Esophagus squamous epithelium (tissue), 4 donors: ENCODE results near the gene CDX2.

Experiments
- CTCF ChIP-seq, 6 experiments: fragments of 450-650 bp in 4 of 6; fragments of 200-600 bp in 2 of 6; sonication (generic) in 2 of 6; IDR thresholded peaks; one replicate each; pipeline ENCODE4 v1.5.1; 2016 to 2019; ENCODE audit warnings: antibody characterized with exemption in 6 of 6, mild to moderate bottlenecking in 4 of 6, moderate library complexity in 4 of 6
- POLR2A ChIP-seq, 4 donors: fragments of 450-650 bp; IDR thresholded peaks; one replicate each; pipeline ENCODE4 v1.6.1; 2017; ENCODE audit warnings: antibody characterized with exemption in 4 of 4, mild to moderate bottlenecking in 4 of 4, moderate library complexity in 3 of 4

- TF ChIP-seq CTCF (IDR thresholded peaks at IDR 0.05) (no peak), POLR2A (IDR thresholded peaks at IDR 0.05) (no peak)
Observed at GRCh38 chr13:27961227-27962085, 7.7 kb downstream of the CDX2 start.
